GM18517 (cell line): ENCODE results near the gene CBLB.

Source experiments
- ATAC-seq: cut with Tn5 transposase; IDR thresholded peaks from one replicate; pipeline ENCODE4 v1.9.1; 2021; ENCODE audit warnings: mild to moderate bottlenecking, moderate library complexity; ENCODE audit not compliant: unreplicated experiment

Gene CBLB

GRCh38 chr3:105715372-105715771, 153.4 kb downstream of the CBLB start:
- no peak for ATAC-seq

DNA sequence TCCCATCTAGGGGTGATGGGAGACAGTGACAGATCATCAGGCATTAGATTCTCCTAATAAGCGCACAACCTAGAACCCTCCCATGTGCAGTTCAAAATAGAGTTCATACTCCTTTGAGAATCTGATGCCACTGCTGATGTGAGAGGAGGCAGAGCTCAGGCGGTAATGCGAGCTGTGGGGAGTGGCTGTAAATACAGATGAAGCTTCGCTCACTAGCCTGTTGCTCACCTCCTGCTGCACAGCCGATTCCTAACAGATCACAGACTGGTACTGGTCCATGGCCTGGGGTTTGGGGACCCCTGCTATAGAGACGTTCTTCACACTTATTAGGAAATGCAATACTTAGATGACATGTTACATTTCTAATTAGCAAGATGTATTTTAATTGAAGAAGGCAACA, 154.4 kb downstream of the CBLB start:
- no peak for ATAC-seq

DNA sequence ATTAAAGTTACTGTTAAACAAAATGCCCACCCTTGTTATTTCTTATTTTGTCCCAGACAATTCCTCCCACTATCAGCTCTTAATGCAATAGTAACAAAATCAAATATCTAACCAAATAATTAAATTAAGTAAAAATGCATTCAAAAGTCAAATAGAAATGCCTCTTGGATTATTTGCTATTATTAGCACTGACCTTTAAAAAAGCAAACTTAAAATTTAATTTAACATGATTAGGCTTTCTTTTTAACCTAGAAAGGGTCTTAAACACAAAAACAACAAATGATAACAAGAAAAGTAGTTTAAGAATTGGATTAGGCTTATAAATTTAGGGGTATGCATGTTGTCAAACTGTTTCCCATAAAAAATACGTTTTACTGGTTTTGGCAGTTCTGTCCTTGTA, 159.8 kb downstream of the CBLB start:
- ATAC-seq = no peak

GRCh38 chr3:105707009-105707408, 161.8 kb downstream of the CBLB start:
- no peak for ATAC-seq

- ATAC-seq = no peak
Measured at GRCh38 chr3:105704726-105705410, 163.9 kb downstream of the CBLB start.

DNA sequence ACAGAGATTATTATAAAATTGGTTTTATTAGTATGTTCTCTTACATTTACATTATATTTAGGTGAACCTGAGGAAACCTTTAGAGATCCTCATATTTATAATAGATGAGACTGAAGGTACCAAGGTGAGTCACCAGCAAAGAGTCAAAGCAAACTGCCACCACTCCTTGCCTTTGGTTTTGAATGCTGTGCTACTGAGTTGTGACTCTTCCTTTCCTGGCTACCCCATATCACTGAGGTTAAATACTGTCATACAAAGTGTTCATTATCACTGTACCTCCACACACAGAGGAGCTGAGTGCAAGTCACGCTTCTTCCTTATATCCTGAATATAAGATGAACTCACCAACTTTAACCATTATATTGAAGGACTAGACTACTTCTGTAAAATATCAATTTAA, 168.2 kb downstream of the CBLB start:
- no peak for ATAC-seq

- ATAC-seq = no peak
Measured at GRCh38 chr3:105691633-105692032, 177.2 kb downstream of the CBLB start.

- ATAC-seq = no peak
Measured at GRCh38 chr3:105691053-105691452, 177.8 kb downstream of the CBLB start.

- ATAC-seq = no peak
Measured at GRCh38 chr3:105688821-105689220, 180.0 kb downstream of the CBLB start.

DNA sequence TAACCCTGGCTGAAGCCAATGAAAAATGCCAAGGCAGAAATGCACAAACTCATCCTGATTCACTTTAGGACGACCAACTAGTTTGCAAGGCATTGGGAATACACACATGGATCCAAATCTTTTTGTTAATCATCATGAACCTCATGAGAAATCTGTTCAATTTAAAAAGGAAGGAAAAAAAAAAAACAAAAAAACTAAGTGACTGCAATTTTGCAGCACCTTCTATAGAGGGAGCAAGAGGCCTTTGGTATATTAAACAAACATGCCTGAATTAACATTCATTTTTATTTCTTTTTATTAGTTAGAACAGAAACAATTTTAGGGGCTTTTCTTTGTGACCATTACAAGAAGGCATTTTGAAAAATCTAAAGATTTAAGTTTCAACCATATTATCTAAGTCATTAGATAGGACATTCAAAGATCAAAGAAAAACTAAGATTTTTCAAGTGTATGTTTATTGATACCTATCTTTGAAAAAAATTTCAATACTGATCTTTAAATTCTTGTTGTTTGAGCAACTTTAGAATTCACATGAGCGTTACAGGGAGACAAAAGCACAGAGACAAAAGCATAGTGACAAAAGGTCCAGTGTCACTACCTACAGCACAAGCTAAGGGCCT, 182.4 kb downstream of the CBLB start:
- ATAC-seq = no peak

DNA sequence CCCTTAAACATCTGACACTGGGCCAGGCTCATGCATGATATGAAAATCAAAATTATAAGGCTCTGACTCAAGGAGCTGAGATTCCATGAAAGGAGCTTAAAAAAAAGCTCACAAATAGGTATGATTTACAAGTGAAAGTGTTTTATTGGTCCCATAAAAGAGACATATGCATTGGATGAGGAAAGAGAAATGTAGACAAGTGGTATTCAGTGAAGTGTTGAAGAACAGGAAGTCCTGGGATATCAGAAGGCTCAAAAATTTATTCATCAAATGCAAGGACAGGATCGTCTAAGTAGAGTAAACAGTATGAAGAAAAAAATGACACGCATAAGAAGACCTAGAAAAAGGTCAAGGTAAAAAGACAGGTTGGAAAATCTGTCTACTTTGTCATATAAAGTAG, 188.9 kb downstream of the CBLB start:
- ATAC-seq = no peak

DNA sequence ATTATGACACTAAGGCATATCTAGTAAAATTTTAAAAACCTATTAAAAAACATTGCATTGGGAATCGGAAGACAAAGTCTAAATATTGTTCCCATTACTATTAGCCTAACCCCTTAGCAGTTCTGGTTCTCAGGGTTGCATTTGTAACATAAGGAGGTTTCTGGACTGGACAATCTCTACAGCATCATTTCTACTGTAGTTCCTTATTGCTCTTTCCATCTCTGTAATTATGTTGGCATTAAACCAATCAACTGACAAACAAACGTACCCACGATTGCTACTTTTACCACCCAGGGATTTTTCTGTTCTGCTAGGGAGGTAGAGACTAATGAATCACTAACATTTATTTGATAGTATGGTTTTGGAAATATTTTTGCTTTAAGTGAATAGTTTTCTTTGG, 190.8 kb downstream of the CBLB start:
- ATAC-seq = no peak

- no peak for ATAC-seq
Measured at GRCh38 chr3:105676621-105677300, 192.1 kb downstream of the CBLB start.

DNA sequence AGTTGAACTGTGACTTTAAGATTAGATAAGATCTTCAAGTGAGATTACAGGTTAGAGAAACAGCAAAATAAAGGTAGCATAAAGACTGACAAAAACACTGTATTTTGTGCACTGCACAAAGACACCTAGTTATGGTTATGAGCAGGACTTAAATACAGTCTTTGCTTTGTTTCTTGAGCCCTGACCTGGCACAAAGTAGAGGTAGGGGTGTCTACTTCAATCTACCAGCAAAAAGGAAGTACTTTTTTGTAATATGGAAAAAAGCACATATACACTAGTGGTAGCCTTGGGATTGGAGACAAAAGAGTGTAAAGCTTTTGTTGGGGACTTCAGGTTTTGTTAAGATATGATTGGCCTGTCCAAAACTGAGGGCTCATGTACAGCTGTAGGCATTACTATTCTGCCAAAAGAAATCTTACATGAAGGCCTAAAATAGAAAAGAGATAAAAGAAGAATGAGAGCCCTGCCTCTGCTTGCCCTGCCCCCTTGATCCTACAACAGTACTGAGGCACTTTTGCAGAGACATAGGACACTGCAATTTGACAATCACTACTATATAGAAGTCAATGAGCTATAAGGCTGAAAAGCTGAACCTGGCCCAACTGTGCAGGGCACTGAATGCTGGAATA, 194.3 kb downstream of the CBLB start:
- no peak for ATAC-seq

DNA sequence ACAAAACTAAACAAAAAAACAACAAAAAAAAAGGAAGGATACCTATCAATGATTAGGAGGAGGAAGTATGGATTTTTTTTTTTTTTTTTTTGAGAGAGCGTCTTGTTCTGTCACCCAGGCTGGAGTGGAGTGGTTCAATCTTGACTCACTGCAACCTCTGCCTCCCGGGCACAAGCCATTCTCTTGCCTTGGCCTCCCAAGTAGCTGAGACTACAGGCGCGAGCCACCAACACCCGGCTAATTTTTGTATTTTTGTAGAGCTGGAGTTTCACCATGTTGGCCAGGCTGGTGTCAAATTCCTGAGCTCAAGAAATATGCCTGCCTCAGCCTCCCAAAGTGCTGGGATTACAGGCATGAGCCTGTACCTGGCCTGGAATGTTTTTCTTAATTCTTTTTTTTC, 195.8 kb downstream of the CBLB start:
- ATAC-seq = no peak

- ATAC-seq = no peak
Measured at GRCh38 chr3:105662306-105662705, 206.5 kb downstream of the CBLB start.

GRCh38 chr3:105661461-105661860, 207.4 kb downstream of the CBLB start:
- no peak for ATAC-seq

DNA sequence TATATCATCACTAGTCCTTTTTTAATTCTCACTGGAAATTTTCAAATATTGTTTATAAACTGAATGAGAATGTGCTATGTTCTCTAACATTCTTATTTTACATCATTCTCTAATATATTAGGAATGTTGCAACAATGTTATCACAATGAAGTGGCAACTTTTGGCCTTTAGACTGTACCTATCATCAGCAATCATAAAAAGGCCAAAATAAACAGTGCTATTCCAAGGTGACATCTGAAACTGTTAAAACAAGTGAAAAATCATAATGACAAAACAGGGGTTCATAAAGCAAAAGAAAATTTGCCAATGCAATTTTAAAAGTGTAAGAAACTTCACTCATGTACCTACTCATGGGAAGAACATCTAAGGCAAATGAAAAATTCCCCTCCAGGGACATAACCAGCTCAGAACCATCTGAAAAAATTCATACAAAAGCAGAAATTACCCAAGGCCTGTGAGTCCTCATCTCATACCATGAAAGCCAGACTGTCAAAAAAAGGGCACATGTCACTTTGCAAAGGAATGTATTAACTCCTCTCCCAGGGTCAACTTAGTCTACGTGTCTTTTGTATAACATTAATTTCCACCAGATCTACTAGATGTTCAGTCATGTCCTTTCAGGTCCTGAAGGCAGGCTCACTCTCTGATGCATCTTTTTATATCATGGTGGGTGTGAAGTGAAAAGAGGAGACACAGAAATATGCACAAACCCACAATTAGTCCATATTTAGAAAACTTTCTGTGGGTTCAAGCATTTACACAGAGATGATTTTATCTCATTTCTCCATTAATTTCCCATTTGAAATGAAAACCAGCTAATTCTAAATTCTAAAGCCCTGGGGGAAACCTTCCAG, 211.9 kb downstream of the CBLB start:
- ATAC-seq = no peak

- no peak for ATAC-seq
Measured at GRCh38 chr3:105653868-105654267, 214.9 kb downstream of the CBLB start.

GRCh38 chr3:105653166-105653565, 215.6 kb downstream of the CBLB start:
- ATAC-seq = no peak

GRCh38 chr3:105649480-105649879, 219.3 kb downstream of the CBLB start:
- ATAC-seq = no peak
